Motor neuron (in vitro differentiated cells): Measurements from ENCODE around the gene COLEC11. TPM values are rescaled to one million over a fixed set of nuclear protein-coding genes. Genes with fewer than 3 reads are reported as not detected.
A peak's percentile ranks its signal among the peaks of the same experiment; 100 is the strongest.

Experiments used
- ATAC-seq, 8 experiments: fragments of 200-7000 bp; cut with Tn5 transposase; replicated peaks in 6 of 8; 2 replicates each; pipeline ENCODE4 v1.8.0; 2021; ENCODE audit warnings: mild to moderate bottlenecking in 8 of 8, moderate library complexity in 8 of 8
- H3K27ac ChIP-seq, 2 donors: fragments of 250-450 bp; sonication (Bioruptor Pico); 2 replicates each; pipeline ENCODE4 v1.9.0; 2021; ENCODE audit warnings: antibody characterized with exemption in 2 of 2, mild to moderate bottlenecking in 2 of 2, moderate library complexity in 1 of 2
- H3K4me1 ChIP-seq, 2 donors: fragments of 250-450 bp; sonication (Bioruptor Pico); replicated peaks in 1 of 2; 2 replicates each; pipeline ENCODE4 v1.6.1; 2021; ENCODE audit warnings: antibody characterized with exemption in 2 of 2, mild to moderate bottlenecking in 2 of 2, moderate library complexity in 1 of 2
- H3K4me3 ChIP-seq, 5 donors: fragments of 250-450 bp; sonication (Bioruptor Pico); 2 replicates each; pipeline ENCODE4 v1.9.0; 2021; ENCODE audit warnings: antibody characterized with exemption in 5 of 5, mild to moderate bottlenecking in 5 of 5, moderate library complexity in 4 of 5
- WGBS, 10 experiments: fragments of 450-650 bp; shearing (Covaris generic); methylation state at CpG; one replicate each; pipeline ENCODE4 v1.0.0; 2022; 5-methylcytosine and 5-hydroxymethylcytosine counted together
- in situ Hi-C, 9 experiments: fragments of 400-800 bp; cut with MboI; loops; one replicate each; pipeline ENCODE4 v1.15.0; 2021; ENCODE audit warnings: low sequenced_read_pairs in 9 of 9, low pct_unique_long_range_greater_than_20kb in 2 of 9; ENCODE audit not compliant: unreplicated experiment in 9 of 9
- total RNA-seq, 8 experiments: library from RNA; unstranded; fragments of 300-600 nt; gene quantifications; 2 replicates each; pipeline versions ENCODE4 v1.2.3 to v1.2.4, GENCODE V29; 2022

COLEC11 gene
- total RNA-seq, 8 experiments from 2014 or later = 0.14 to 0.33 (median 0.21) TPM; not detected in 3

DNA sequence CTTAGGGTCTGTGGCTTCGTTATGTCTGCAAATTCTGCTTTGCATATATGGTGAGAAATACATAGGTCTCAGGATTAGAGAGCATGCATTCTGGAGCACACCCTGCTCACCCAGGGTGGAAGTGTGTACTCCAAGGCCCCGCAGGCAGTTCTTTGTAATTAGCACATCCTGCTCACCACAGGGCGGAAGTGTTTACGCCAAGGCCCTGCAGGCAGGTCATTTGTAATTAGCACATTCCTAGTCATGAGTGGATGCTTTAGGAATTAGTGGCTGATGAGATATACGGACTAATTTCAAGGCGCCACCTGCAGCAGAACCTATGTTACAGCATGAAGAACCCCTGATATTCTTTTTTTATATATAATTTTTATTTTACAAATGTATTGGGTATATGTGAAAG, 67.3 kb downstream of the COLEC11 start:
- ATAC-seq = peak in 3 of 8 experiments; percentile 92 to 98 (median 97)
- WGBS, 10 experiments = 0 to 100% (median 85%) methylated on average over 2 to 6 of the region's 6 CpGs; no CpG with 5 or more reads in 3 of the 10 experiments
- in situ Hi-C loops = no loop called here
- H3K4me1 ChIP-seq = peaks cover 29 to 32% of the 10 kb centered on the region in 2 donors
- no peak overlapping the region for H3K4me3 ChIP-seq
- H3K27ac ChIP-seq = no peak overlapping the region

DNA sequence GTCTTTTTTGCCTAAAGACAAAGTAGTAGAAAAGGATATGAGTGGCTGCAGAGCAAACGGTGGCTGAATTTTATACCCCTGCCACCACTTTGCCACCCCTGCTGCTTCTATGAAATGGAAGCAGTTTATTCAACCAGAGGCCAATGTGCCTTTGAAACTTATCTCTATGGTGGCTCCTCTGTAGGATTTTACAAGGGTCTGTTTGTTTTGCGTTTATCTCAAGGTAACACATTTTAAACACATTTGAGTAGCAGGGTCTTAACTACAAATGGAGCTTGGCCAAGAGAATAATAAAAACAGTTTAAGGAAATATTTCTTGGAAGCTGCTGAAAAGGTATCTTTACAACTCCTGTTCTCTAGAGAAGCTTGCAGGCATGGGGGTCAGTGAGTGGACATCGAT, 69.2 kb downstream of the COLEC11 start:
- H3K27ac ChIP-seq = no peak overlapping the region
- H3K4me1 ChIP-seq = peaks cover 17% of the 10 kb centered on the region in 2 donors
- in situ Hi-C loops = no loop called here
- 0 to 80% (median 49%) methylated on average over 1 to 3 of the region's 3 CpGs; no CpG with 5 or more reads in 2 of the 10 experiments for WGBS, 10 experiments
- no peak overlapping the region for H3K4me3 ChIP-seq
- ATAC-seq = no peak

DNA sequence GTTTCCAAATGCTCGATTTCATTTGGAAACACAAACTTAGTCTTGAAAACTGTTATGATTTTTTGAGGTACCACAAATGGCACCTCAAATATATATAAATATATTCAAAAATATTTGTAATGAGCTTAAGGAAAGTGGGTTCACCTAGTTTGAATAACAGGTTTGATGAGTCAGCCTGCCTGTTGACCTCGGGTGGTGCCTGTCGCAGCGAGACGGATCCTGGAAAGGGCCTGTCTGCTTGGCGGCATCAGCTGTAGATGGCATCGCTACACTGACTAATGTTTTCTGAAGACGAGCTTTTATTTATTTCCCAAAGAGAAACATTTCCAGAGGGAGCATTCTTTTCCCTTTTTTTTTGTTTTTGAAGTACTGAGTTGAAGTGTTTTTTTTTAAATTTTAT, 70.0 kb downstream of the COLEC11 start:
- 25 to 97% (median 72%) methylated on average over 3 to 8 of the region's 8 CpGs; no CpG with 5 or more reads in 1 of the 10 experiments for WGBS, 10 experiments
- ATAC-seq = no peak
- in situ Hi-C loops = no loop called here

DNA sequence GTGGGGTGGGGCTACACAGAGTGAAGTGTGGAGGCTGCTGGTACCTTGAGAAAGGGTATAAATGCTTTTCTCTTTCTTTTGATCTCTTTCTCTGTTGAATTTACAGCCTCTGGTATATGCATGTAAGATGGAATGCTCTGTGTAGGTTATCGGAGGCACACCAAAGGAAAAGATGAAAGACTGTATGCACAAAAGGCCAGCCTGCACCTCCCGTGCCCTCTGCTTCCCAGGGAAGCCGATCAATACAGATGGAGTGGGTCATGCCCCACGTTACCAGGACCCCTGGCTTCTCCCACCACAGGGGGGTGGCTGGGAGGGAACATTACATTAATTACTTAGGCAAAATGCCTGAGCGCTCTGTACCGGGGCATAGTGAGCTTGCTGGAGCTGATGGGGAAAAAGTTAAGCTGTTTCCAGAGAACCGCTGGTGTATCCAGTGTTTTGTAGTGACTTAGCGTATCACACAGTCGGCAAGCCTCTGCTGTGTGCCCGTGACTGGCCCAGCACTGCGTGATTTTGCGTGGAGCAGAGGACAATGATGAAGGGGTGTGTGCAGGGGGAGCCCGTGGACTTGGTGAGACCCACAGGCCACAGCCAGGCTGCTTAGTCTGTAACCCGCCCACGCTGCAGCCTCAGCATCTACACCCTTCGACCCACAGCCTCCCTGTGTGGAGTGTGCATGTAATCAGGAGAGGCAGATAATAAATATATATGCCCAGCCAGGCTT, 71.1 kb downstream of the COLEC11 start:
- peaks cover 6 to 8% of the 10 kb centered on the region in 2 donors for H3K4me1 ChIP-seq
- H3K4me3 ChIP-seq = no peak overlapping the region
- ATAC-seq = peak in 3 of 8 experiments; percentile 24 to 37 (median 31)
- 30 to 100% (median 68%) methylated on average over 1 to 15 of the region's 16 CpGs; no CpG with 5 or more reads in 3 of the 10 experiments for whole genome bisulfite sequencing, 10 experiments
- in situ Hi-C loops = no loop called here
- H3K27ac ChIP-seq = peak overlapping the region; percentile 47 to 49

More for the DNA sequence above, 70.0 kb downstream of the COLEC11 start:
- Histone ChIP-seq H3K4me1 (peaks cover 8 to 9% of the 10 kb centered on the region in 2 donors), H3K27ac (no peak overlapping the region), H3K4me3 (no peak overlapping the region)

DNA sequence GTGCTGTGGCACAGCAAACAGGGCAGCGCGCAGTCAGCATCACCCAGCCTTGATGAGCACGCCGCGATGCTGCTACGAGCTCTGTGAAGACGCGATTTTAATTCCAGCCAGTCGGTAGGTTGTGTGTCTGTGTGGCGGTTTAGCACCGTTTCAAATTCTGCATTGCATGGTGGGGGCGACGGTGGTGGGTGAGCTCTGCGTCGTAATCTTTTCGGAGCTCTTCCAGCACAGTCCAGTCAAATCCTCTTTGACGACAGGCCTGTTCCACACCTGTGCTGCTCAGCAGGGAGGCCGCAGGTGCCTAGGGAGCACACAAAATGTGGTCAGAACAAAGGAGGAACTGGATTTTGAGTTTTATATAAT, 71.7 kb downstream of the COLEC11 start:
- in situ Hi-C loops = no loop called here
- ATAC-seq = peak in 1 of 8 experiments; percentile 14
- peak overlapping the region; percentile 47 to 49 for H3K27ac ChIP-seq
- H3K4me3 ChIP-seq = no peak overlapping the region
- H3K4me1 ChIP-seq = peaks cover 6 to 8% of the 10 kb centered on the region in 2 donors
- WGBS, 10 experiments = 30 to 100% (median 88%) methylated on average over 3 to 10 of the region's 18 CpGs; no CpG with 5 or more reads in 3 of the 10 experiments

DNA sequence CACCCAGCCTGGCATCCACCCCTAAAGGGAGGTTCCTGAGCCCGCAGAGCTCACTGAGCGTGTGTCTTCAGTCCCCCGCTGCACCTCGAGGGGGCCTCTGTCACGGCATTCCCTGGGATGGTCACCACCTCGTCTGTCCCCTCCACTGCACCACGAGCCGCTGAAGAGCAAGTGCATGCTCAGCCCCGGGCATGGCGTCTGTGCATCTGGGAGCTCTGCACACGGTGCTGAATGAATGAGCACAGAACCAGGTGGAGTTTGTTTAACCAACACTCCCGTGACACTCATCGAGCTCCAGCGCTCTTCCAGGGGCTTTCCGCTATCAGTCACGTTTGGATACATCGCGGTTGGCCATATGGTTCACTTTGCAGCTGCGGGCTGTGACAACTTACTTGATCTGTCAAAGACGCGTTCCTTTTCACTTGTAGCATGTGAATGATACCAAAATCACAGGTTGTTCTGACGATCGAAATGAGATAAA, 72.3 kb downstream of the COLEC11 start:
- in situ Hi-C loops = no loop called here
- WGBS, 10 experiments = 12 to 100% (median 91%) methylated on average over 1 to 13 of the region's 23 CpGs; no CpG with 5 or more reads in 1 of the 10 experiments
- Histone ChIP-seq H3K4me3 (no peak overlapping the region), H3K4me1 (peaks cover 6 to 8% of the 10 kb centered on the region in 2 donors), H3K27ac (no peak overlapping the region)
- no peak for ATAC-seq

DNA sequence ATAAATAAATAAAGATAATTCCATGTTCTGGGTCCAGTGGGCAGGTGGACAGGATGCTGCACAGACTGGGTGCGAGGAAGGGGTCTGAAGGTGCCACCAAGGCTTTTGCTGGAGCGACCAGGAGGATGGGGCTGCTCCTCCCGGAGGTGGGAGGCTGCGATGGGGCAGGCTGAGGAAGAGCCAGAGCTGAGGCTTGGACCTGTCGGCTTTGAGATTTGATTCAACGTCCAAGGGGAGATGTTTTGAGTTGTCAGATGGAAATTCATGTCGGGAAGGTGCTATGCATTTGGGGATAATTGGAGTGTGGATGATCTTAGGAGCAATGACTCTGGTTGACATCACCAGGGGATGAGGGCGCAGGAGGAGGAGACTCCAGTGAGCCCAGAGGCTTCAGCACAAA, 74.7 kb downstream of the COLEC11 start:
- Histone ChIP-seq H3K4me3 (no peak overlapping the region), H3K27ac (no peak overlapping the region), H3K4me1 (peaks cover 6 to 8% of the 10 kb centered on the region in 2 donors)
- 40 to 100% (median 80%) methylated on average over 1 to 7 of the region's 8 CpGs; no CpG with 5 or more reads in 5 of the 10 experiments for WGBS, 10 experiments
- no peak for ATAC-seq
- in situ Hi-C loops = no loop called here

DNA sequence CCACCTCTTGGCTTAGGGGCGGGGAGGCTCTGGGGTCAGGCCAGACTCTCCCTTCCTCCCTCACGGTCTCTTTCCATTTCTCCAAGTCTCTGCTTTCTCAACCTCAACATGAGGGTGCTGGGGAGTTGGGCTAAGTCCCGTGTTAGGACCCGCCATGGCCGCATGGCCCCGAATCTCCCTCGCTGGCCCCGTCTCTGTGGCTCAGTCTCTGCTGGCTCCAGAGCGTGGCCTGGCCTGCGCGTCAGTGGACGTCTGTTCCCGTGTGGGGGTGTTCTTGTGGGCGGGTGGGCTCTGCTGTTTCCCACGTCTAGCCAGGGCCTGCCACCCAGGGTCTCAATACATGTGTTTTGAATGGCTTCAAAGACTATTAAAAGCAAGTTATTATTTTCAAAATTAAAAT, 75.5 kb downstream of the COLEC11 start:
- in situ Hi-C loops = no loop called here
- no peak overlapping the region for H3K4me3 ChIP-seq
- H3K27ac ChIP-seq = no peak overlapping the region
- ATAC-seq = no peak
- peaks cover 6 to 8% of the 10 kb centered on the region in 2 donors for H3K4me1 ChIP-seq
- 50 to 100% (median 66%) methylated on average over 1 to 7 of the region's 15 CpGs; no CpG with 5 or more reads in 4 of the 10 experiments for WGBS, 10 experiments

DNA sequence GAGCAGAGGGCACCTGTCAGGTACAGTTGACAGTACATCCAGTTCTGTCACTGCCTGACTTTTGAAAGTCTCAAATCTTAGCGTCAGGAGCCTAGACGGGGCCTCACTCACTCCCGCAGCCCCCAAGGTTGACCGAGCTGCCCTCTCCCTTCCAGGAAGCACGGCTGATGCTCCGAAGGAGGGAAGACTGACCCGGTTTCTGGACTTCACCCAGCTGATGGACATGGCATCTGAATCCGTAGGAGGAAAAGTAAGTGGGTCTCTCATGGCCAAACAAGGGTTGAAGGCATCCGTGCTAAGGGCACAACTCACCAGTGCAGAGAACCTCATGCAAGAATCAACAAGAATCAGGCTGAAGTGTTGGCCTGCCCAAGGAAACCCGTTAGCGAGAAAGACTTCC, 76.0 kb downstream of the COLEC11 start:
- in situ Hi-C loops = no loop called here
- no peak for ATAC-seq
- Histone ChIP-seq H3K4me1 (peaks cover 5 to 6% of the 10 kb centered on the region in 2 donors), H3K27ac (no peak overlapping the region), H3K4me3 (no peak overlapping the region)
- 22 to 100% (median 63%) methylated on average over 2 to 5 of the region's 11 CpGs; no CpG with 5 or more reads in 4 of the 10 experiments for WGBS, 10 experiments

DNA sequence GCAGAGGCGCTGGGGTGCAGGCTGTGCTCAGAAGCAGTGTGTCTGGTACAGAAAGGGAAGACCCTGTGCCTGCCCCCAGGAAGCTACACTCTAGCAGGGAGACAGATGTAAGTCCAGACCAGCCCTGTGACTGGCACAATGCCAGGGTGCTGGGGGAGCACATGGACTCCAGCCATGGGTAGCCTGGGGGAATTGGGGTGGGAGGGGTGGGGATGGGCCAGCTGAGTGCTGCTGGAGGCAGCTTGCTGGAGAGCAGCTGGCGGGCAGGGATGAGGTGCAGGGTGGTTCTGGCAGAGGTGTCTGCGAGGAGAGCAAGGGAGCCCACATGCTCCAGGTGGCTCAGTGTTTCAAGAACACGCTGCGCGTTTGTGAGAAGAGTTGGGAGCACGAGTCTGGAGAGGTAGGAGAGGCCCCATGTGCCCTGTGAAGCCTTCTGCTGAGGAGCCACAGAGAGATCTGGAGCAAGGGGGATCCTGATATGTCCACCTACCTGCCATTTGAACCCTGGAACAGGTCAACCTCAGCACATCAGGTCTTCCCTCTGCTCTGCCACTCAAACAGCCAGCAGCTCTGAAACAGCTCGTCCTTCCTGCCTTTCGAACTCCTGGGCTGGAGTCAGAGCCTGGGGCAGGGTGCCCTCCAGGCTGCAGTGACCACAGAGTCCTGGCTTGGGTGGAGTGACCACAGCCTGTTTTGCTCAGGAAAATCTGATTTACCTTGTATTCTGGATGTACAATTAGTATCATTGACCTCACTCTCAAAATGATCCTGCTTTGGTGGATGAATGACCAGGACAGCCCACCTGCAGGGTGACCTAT, 78.2 kb downstream of the COLEC11 start:
- Histone ChIP-seq H3K4me1 (no peaks in the 10 kb centered on the region), H3K27ac (no peak overlapping the region), H3K4me3 (no peak overlapping the region)
- in situ Hi-C loops = no loop called here
- 40% methylated on average over 1 of the region's 9 CpGs; no CpG with 5 or more reads in 9 of the 10 experiments for WGBS, 10 experiments
- ATAC-seq = peak in 3 of 8 experiments; percentile 68 to 78 (median 75)

DNA sequence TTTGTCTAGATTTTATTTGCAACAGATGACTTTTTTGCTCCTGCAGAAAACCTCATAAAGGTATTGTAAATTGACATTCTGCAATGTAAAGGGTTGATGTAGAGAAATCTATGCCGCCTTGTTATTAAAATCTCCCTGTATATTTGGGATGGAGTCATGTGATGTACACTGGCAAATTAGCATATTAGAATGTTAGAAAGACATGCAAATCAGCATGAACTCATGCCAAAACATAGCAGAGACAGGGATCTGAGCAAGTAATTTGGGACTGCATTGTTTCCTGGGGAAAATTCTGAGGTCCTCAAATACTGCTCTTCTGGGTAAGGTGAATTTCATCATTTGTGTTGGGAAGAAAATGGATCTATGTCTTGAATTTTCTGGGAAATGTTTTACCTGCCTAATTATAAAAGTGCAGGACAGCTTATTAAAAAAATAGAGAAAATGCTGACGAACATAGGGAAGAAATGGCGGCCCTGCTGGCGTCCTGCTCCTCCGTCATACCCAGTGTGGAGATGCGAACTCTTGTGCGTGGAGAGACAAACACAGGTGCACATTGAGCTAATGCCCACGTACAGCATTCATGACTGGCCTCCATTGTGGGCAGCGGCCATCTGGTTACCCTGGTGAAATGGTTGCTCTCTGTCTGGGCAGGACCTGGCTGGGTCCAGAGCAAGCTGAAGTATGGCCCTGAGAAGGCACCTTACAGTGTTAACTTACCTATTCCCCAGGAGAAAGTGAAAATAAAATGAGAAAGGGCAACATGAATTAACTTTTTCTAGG, 79.3 kb downstream of the COLEC11 start:
- no peak for ATAC-seq
- H3K4me3 ChIP-seq = no peak overlapping the region
- no peaks in the 10 kb centered on the region for H3K4me1 ChIP-seq
- H3K27ac ChIP-seq = no peak overlapping the region
- WGBS, 10 experiments = 0 to 100% (median 87%) methylated on average over 2 to 9 of the region's 9 CpGs; no CpG with 5 or more reads in 1 of the 10 experiments
- in situ Hi-C loops = no loop called here

DNA sequence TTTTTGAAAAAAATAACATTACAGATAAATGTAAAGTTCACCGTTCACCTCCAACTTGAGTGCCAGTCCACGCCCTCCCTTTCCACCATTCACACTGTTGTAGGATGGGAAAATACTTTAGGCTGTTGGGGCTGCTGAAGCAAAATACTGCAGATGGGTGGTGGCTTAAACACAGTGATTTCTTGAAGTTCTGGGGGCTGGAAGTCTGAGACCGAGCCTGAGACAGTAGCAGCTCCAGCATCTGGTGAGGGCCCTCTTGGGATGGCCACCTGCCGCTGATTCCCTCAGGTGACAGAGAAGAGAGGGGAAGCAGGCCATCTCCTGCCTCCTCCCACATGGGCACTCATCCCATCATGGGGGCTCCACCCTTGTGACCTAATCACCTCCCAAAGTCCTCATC, 80.8 kb downstream of the COLEC11 start:
- no peaks in the 10 kb centered on the region for H3K4me1 ChIP-seq
- in situ Hi-C loops = no loop called here
- ATAC-seq = no peak
- no peak overlapping the region for H3K4me3 ChIP-seq
- 70 to 100% (median 100%) methylated on average over 1 to 4 of the region's 4 CpGs; no CpG with 5 or more reads in 5 of the 10 experiments for WGBS, 10 experiments
- H3K27ac ChIP-seq = no peak overlapping the region
